Osteocyte (in vitro differentiated cells): ENCODE results near the gene ASB8. TPM values are rescaled to one million over a fixed set of nuclear protein-coding genes. Genes with fewer than 3 reads are reported as not detected.

Source experiments
- DNase-seq: peaks from one replicate; pipeline ENCODE4 v3.0.0; 2021; ENCODE audit warnings: mixed read lengths; ENCODE audit not compliant: unreplicated experiment; ENCODE audit errors: extremely low spot score
- H3K27ac Mint-ChIP-seq: one replicate; pipeline ENCODE4 v1.8.0; 2021; ENCODE audit warnings: mild to moderate bottlenecking, mixed read lengths; ENCODE audit not compliant: unreplicated experiment
- H3K27me3 Mint-ChIP-seq: one replicate; pipeline ENCODE4 v1.8.0; 2021; ENCODE audit warnings: mixed read lengths; ENCODE audit not compliant: unreplicated experiment
- H3K36me3 Mint-ChIP-seq: one replicate; pipeline ENCODE4 v1.8.0; 2021; ENCODE audit warnings: mixed read lengths; ENCODE audit not compliant: unreplicated experiment
- H3K4me1 Mint-ChIP-seq: one replicate; pipeline ENCODE4 v1.8.0; 2021; ENCODE audit warnings: mixed read lengths; ENCODE audit not compliant: unreplicated experiment
- H3K4me3 Mint-ChIP-seq: one replicate; pipeline ENCODE4 v1.8.0; 2021; ENCODE audit warnings: mild to moderate bottlenecking, moderate library complexity, mixed read lengths; ENCODE audit not compliant: unreplicated experiment
- H3K9me3 Mint-ChIP-seq: one replicate; pipeline ENCODE4 v1.8.0; 2021; ENCODE audit warnings: mixed read lengths; ENCODE audit not compliant: unreplicated experiment
- CTCF ChIP-seq: fragments of 200-600 bp; sonication (generic); IDR thresholded peaks from 2 replicates; pipeline ENCODE4 v1.5.0; 2021; ENCODE audit warnings: antibody characterized with exemption, mild to moderate bottlenecking, moderate library complexity
- total RNA-seq: library from RNA; stranded (reverse); gene quantifications from 2 replicates; pipeline ENCODE4 v1.2.1, GENCODE V29; 2021

Gene ASB8
- total RNA-seq, 1 donor from 2014 or later = 34.4 TPM

DNA sequence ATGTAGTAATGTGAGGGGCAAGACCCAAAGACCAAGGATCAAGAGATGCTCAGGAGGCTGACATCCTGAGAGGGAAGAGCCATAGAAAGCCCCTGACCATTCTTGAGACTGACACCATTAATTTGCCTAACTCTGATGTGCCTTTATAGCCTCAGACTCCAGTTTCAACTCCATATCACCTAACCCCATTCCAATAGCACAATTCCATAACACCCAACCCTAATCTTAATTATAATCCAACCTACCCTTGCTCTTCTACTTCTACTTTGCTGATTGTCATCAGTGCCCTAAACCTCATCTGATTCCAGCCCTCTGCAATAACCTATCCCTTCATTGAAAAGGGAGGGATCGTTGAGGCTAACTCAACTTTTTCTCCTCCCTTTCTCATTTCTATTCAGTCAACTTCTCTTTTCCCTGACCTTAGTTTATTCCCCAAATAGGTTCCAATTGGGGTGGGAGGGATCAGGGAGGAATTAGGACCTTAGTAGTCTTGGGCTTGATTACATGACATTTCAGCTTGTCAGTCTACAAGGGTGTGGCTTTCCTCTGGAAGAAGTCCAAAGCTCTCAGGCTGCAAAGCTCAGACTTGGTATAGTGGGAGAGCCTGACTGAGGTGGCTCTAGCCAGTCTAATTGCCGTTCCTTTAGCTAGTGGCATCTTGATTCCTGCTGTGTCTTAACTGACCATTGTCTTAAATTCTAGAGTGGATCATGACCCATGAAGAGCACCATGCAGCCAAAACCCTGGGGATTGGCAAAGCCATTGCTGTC is 35.1 kb downstream of the ASB8 start:
- DNase-seq = no peak
- H3K9me3 Mint-ChIP-seq = no peaks in the 10 kb centered on the region
- TF ChIP-seq CTCF = no peak
- H3K4me1 Mint-ChIP-seq = peaks cover 24% of the 10 kb centered on the region
- H3K27ac Mint-ChIP-seq = no peak overlapping the region
- H3K27me3 Mint-ChIP-seq = peaks cover 3% of the 10 kb centered on the region
- no peak overlapping the region for H3K4me3 Mint-ChIP-seq
- peaks cover 24% of the 10 kb centered on the region for H3K36me3 Mint-ChIP-seq

DNA sequence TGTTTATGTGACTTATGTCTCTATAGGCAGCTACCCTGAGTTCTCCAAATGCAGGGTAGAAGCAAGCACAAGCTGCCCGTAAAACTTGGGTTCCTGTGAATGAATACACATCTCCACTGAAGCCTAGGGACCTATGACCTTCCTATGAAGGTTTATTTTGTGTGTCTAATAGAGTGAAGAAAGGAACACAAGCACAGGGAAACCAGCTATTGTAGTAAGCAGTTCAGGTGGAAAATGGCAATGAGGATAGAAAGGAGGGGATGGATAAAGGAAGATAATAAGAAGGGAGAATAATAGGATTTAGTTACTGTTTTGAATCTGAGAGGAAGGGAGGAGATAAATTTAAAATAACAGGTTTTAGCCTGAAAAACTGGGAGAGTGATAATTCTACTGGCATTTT is 35.8 kb downstream of the ASB8 start:
- TF ChIP-seq CTCF = no peak
- DNase-seq = no peak
- Mint-ChIP-seq H3K4me1 (peaks cover 24% of the 10 kb centered on the region), H3K27ac (no peak overlapping the region), H3K36me3 (peaks cover 22% of the 10 kb centered on the region), H3K4me3 (no peak overlapping the region), H3K9me3 (no peaks in the 10 kb centered on the region), H3K27me3 (peaks cover 8% of the 10 kb centered on the region)

GRCh38 chr12:48119834-48120195 is 37.5 kb downstream of the ASB8 start:
- peaks cover 14% of the 10 kb centered on the region for H3K27me3 Mint-ChIP-seq
- H3K9me3 Mint-ChIP-seq = no peaks in the 10 kb centered on the region
- H3K4me1 Mint-ChIP-seq = peaks cover 24% of the 10 kb centered on the region
- H3K36me3 Mint-ChIP-seq = peaks cover 15% of the 10 kb centered on the region
- peak overlapping the region; percentile 99 for H3K4me3 Mint-ChIP-seq
- no peak for TF ChIP-seq CTCF
- peak overlapping the region; percentile 91 for H3K27ac Mint-ChIP-seq
- no peak for DNase-seq

DNA sequence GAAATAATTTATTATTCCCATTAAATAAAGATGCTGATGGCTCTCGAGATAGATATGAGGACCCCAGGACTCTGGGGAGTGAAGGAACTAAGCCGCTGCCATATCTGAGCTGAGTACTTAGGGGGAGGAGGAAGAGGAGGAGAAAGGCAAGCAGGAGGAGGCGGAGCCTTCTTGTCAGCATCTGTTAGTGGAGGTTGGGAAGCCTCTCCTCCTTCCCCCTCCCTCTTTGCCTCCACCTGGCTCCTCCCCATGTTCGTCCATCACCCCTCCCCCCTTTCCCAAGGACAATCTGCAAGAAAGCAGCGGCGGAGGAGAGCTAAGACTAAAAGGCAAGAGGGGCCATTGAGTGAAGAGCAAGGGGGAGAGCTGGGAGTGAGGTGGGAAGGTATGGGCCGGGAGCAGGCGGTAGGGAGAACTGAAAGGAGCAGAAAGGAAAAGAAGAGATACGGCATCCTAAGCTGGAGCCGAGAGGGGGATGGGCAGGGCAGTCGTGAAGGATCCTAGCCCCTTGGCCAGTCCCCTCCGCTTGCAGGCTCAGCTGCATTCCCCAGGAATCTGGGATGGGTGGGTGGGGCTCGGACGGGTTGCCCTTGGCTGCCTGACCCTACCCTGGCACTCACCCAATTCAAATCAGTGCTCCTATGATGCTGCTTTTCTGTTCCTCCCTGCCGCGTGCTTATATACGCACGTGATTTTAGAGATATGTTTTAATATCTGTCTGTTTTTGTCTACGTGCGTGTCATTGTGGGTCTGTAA is 38.1 kb downstream of the ASB8 start, which contains the start of gene PFKM:
TSS of gene PFKM (plus strand) at position 287 of the 756 bp plus-strand sequence. CDS start 3,411 bp downstream, outside the sequence.
- no peaks in the 10 kb centered on the region for H3K9me3 Mint-ChIP-seq
- no peak for TF ChIP-seq CTCF
- peaks cover 11% of the 10 kb centered on the region for H3K36me3 Mint-ChIP-seq
- H3K27ac Mint-ChIP-seq = peak within 1 kb of the TSS; percentile 91
- H3K4me1 Mint-ChIP-seq = peaks cover 20% of the 10 kb centered on the region
- peaks cover 14% of the 10 kb centered on the region for H3K27me3 Mint-ChIP-seq
- peak within 1 kb of the TSS; percentile 99 for H3K4me3 Mint-ChIP-seq
- peak; percentile 88 for DNase-seq

DNA sequence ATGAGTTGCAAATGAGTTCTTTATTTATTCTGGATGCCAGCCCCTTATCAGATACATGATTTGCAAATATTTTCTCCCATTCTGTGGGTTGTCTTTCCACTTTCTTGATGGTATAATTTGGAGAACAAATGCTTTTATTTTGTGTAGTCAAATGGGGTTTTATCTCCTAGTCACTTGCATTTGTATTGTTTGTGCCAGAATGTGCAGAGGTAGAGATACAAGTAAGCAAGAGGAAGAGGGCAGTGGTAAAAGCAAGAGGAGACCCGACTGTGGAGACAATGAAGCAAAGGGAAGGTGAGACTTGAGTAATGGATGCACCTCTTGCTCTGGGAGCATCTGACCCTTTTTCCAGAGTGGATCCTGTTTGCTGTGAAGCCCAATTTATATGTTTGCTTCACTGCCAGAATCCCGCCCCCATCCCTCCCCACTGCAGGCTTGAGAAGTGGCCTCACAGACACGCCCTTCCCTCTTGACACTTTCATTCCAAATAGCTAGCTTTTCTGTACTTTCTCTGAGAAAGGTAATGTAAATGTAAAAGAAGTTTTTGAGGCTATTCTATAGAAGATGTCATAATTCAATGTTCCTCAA is 38.9 kb downstream of the ASB8 start:
- peaks cover 6% of the 10 kb centered on the region for H3K36me3 Mint-ChIP-seq
- no peak for TF ChIP-seq CTCF

More for the DNA sequence above, 38.9 kb downstream of the ASB8 start:
- peaks cover 19% of the 10 kb centered on the region for H3K4me1 Mint-ChIP-seq
- DNase-seq = no peak
- no peaks in the 10 kb centered on the region for H3K9me3 Mint-ChIP-seq
- H3K27me3 Mint-ChIP-seq = peaks cover 14% of the 10 kb centered on the region
- peak overlapping the region; percentile 91 for H3K27ac Mint-ChIP-seq
- peak overlapping the region; percentile 99 for H3K4me3 Mint-ChIP-seq
